HepG2 (cell line): ENCODE measurements around the gene MCRIP2. TPM values are rescaled to one million over a fixed set of nuclear protein-coding genes. Genes with fewer than 3 reads are reported as not detected.
A peak's percentile ranks its signal among the peaks of the same experiment; 100 is the strongest.

ENCODE experiments used
- ATF3 ChIP-seq: sonication (generic); formaldehyde crosslinking; IDR thresholded peaks from 2 replicates; pipeline ENCODE4 v1.4.0; 2020; ENCODE audit warnings: missing genetic modification reagents
- EEA1 ChIP-seq: sonication (generic); formaldehyde crosslinking; IDR thresholded peaks from 2 replicates; pipeline ENCODE4 v1.5.1; 2020; ENCODE audit warnings: mild to moderate bottlenecking, missing genetic modification reagents, borderline replicate concordance
- FLYWCH1 ChIP-seq: sonication (generic); formaldehyde crosslinking; IDR thresholded peaks from 2 replicates; pipeline ENCODE4 v1.8.1; 2023; ENCODE audit warnings: mild to moderate bottlenecking, missing genetic modification reagents
- HNF1A ChIP-seq, 2 experiments: sonication (generic) in 1 of 2; formaldehyde crosslinking in 1 of 2; IDR thresholded peaks; 2 replicates each; pipeline versions ENCODE4 v1.4.0 to v1.6.1; 2016 to 2020; ENCODE audit warnings: borderline replicate concordance in 1 of 2, low read depth in 1 of 2, mild to moderate bottlenecking in 1 of 2, missing genetic modification reagents in 1 of 2
- KDM4B ChIP-seq: sonication (generic); formaldehyde crosslinking; IDR thresholded peaks from 2 replicates; pipeline ENCODE4 v1.4.0; 2020; ENCODE audit warnings: missing genetic modification reagents
- NCOR1 ChIP-seq: fragments of 200-600 bp; sonication (generic); IDR thresholded peaks from 2 replicates; pipeline ENCODE4 v1.7.0; 2017; ENCODE audit warnings: antibody characterized with exemption, low read length, borderline replicate concordance
- NONO ChIP-seq, 2 experiments: fragments of 450-650 bp in 1 of 2; sonication (generic) in 1 of 2; formaldehyde crosslinking in 1 of 2; IDR thresholded peaks in 1 of 2; conservative IDR thresholded peaks in 1 of 2; 2 replicates each; pipeline versions ENCODE4 v1.6.1 to v1.8.0; 2017 to 2022; ENCODE audit warnings: mild to moderate bottlenecking in 1 of 2, missing genetic modification reagents in 1 of 2, moderate library complexity in 1 of 2
- RORA ChIP-seq: sonication (generic); formaldehyde crosslinking; IDR thresholded peaks from 2 replicates; pipeline ENCODE4 v1.5.0; 2020; ENCODE audit warnings: mild to moderate bottlenecking, missing genetic modification reagents, moderate library complexity
- SAP130 ChIP-seq: IDR thresholded peaks from 2 replicates; pipeline ENCODE4 v1.6.1; 2016; ENCODE audit warnings: low read depth
- SP2 ChIP-seq: sonication (generic); formaldehyde crosslinking; IDR thresholded peaks from 2 replicates; pipeline ENCODE4 v1.5.1; 2020; ENCODE audit warnings: mild to moderate bottlenecking, missing genetic modification reagents
- TSC22D2 ChIP-seq: sonication (generic); formaldehyde crosslinking; IDR thresholded peaks from 2 replicates; pipeline ENCODE4 v1.5.1; 2020; ENCODE audit warnings: missing genetic modification reagents, mild to moderate bottlenecking, borderline replicate concordance
- ZFX ChIP-seq: sonication (generic); formaldehyde crosslinking; IDR thresholded peaks from 2 replicates; pipeline ENCODE4 v1.4.0; 2020; ENCODE audit warnings: mild to moderate bottlenecking, low read depth, missing genetic modification reagents, moderate library complexity
- ZNF772 ChIP-seq: sonication (generic); formaldehyde crosslinking; IDR thresholded peaks from 2 replicates; pipeline ENCODE4 v1.5.0; 2020; ENCODE audit warnings: mild to moderate bottlenecking, missing genetic modification reagents
- polyA plus RNA-seq, 8 experiments: library from polyadenylated mRNA; depleted of rRNA in 3 of 8; stranded (reverse) in 7 of 8; unstranded in 1 of 8; fragments of >200 nt; fragmentation: Illumina TruSeq in 4 of 8; extraction: Trizol in 4 of 8; gene quantifications; 2 replicates each; pipeline versions ENCODE4 v1.2.1 to v1.2.3, GENCODE V29; 2011 to 2016; ENCODE audit warnings: low read depth in 4 of 8, missing spikeins in 1 of 8, mixed read lengths in 1 of 8; ENCODE audit not compliant: insufficient read depth in 1 of 8
- total RNA-seq, 5 experiments: library from RNA; depleted of rRNA; stranded (reverse); fragments of >200 nt; fragmentation: Illumina TruSeq; extraction: Trizol; gene quantifications; 2 replicates each; pipeline ENCODE4 v1.2.3, GENCODE V29; 2016; ENCODE audit warnings: low read depth in 1 of 5
- TF ChIP-seq, protein P1 (sequence below), 2 experiments: sonication (generic) in 1 of 2; formaldehyde crosslinking in 1 of 2; IDR thresholded peaks; 2 replicates each; pipeline versions ENCODE4 v1.6.1 to v1.9.0; 2014 to 2022; ENCODE audit warnings: antibody characterized with exemption in 1 of 2, borderline replicate concordance in 1 of 2, inconsistent platforms in 1 of 2, low read depth in 1 of 2, missing genetic modification reagents in 1 of 2
- TF ChIP-seq, protein P2 (sequence below): sonication (generic); formaldehyde crosslinking; IDR thresholded peaks from 2 replicates; pipeline ENCODE4 v1.4.0; 2020; ENCODE audit warnings: mild to moderate bottlenecking, missing genetic modification reagents

Gene MCRIP2
- total and polyA plus RNA-seq, 2 of the 13 experiments (the other 11 are each of a cell fraction or from before 2014, with no cell fraction given): 39.6 to 76.7 TPM

GRCh38 chr16:641326-642188, at the start of gene MCRIP2 (continued):
- TF ChIP-seq HNF1A (IDR thresholded peaks at IDR 0.05; ENCODE audit: low read depth): no peak
- no peak for TF ChIP-seq HNF1A (CRISPR knock-in tag; IDR thresholded peaks at IDR 0.05; ENCODE audit: borderline replicate concordance)
- TF ChIP-seq, protein P1, sequence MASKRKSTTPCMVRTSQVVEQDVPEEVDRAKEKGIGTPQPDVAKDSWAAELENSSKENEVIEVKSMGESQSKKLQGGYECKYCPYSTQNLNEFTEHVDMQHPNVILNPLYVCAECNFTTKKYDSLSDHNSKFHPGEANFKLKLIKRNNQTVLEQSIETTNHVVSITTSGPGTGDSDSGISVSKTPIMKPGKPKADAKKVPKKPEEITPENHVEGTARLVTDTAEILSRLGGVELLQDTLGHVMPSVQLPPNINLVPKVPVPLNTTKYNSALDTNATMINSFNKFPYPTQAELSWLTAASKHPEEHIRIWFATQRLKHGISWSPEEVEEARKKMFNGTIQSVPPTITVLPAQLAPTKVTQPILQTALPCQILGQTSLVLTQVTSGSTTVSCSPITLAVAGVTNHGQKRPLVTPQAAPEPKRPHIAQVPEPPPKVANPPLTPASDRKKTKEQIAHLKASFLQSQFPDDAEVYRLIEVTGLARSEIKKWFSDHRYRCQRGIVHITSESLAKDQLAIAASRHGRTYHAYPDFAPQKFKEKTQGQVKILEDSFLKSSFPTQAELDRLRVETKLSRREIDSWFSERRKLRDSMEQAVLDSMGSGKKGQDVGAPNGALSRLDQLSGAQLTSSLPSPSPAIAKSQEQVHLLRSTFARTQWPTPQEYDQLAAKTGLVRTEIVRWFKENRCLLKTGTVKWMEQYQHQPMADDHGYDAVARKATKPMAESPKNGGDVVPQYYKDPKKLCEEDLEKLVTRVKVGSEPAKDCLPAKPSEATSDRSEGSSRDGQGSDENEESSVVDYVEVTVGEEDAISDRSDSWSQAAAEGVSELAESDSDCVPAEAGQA (IDR thresholded peaks at IDR 0.05; ENCODE audit: low read depth): peak; percentile 41; the same call in 1 of the 2 replicates
- TF ChIP-seq, protein P1 (CRISPR knock-in tag; IDR thresholded peaks at IDR 0.05; ENCODE audit: borderline replicate concordance): no peak
- TF ChIP-seq, protein P2, sequence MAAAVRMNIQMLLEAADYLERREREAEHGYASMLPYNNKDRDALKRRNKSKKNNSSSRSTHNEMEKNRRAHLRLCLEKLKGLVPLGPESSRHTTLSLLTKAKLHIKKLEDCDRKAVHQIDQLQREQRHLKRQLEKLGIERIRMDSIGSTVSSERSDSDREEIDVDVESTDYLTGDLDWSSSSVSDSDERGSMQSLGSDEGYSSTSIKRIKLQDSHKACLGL (CRISPR knock-in tag): peak; percentile 44; the same call in 1 of the 2 replicates
- TF ChIP-seq ZFX (CRISPR knock-in tag): peak; percentile 79
- TF ChIP-seq ATF3: peak; percentile 41; the same call in 1 of the 2 replicates
- TF ChIP-seq SP2: 0 out of 2 replicates have a peak, but pooled peaks have one; percentile 14
- TF ChIP-seq ZNF772 (CRISPR knock-in tag): peak; percentile 83; the same call in 1 of the 2 replicates
- 0 out of 2 replicates have a peak, but pooled peaks have one; percentile 21 for TF ChIP-seq FLYWCH1 (CRISPR knock-in tag)
- peak; percentile 26; the same call in 1 of the 2 replicates for TF ChIP-seq TSC22D2 (CRISPR knock-in tag)
- TF ChIP-seq NONO (IDR thresholded peaks at IDR 0.05): no peak
- peak; percentile 68 for TF ChIP-seq NONO (CRISPR knock-in tag; conservative IDR thresholded peaks at IDR 0.05)
- TF ChIP-seq KDM4B (CRISPR knock-in tag): no peak
- TF ChIP-seq NCOR1: no peak; the same call in 1 of the 2 replicates
- TF ChIP-seq EEA1 (CRISPR knock-in tag): peak; percentile 84; the same call in 1 of the 2 replicates
- 0 out of 2 replicates have a peak, but pooled peaks have one; percentile 4 for TF ChIP-seq RORA (CRISPR knock-in tag)
- peak; percentile 77 for TF ChIP-seq SAP130 (CRISPR knock-in tag)
